HEK293T (cell line): ENCODE results near the gene MAN1A2.

Source experiments
- CTCF ChIA-PET: fragments of 350-600 bp; formaldehyde crosslinking; extraction: SDS; loops from one replicate; lab custom pipeline; 2021; ENCODE audit warnings: antibody characterized with exemption, inconsistent platforms; lab: Yijun Ruan, JAX
- POLR2A ChIA-PET: fragments of 350-600 bp; formaldehyde crosslinking; extraction: SDS; loops from one replicate; lab custom pipeline; 2020; ENCODE audit warnings: antibody characterized with exemption, inconsistent platforms; lab: Yijun Ruan, JAX
- DNase-seq: peaks from one replicate; pipeline ENCODE4 v3.0.0; 2012; ENCODE audit warnings: mixed read lengths; ENCODE audit errors: extremely low spot score
- ARNT ChIP-seq: fragments of 450-650 bp; IDR thresholded peaks from 2 replicates; pipeline ENCODE4 v1.6.1; 2017; ENCODE audit warnings: mild to moderate bottlenecking
- BHLHE40 ChIP-seq: fragments of 450-650 bp; IDR thresholded peaks from 2 replicates; pipeline ENCODE4 v1.6.1; 2016; ENCODE audit warnings: mild to moderate bottlenecking, moderate library complexity, borderline replicate concordance
- CTBP1 ChIP-seq: fragments of 450-650 bp; IDR thresholded peaks from 2 replicates; pipeline ENCODE4 v1.6.1; 2016; ENCODE audit warnings: borderline replicate concordance
- ELF4 ChIP-seq: fragments of 450-650 bp; IDR thresholded peaks from 2 replicates; pipeline ENCODE4 v1.6.1; 2017; ENCODE audit warnings: antibody characterized with exemption
- FOXA1 ChIP-seq: fragments of 450-650 bp; IDR thresholded peaks from 2 replicates; pipeline ENCODE4 v1.6.1; 2016; ENCODE audit warnings: mild to moderate bottlenecking
- FOXK2 ChIP-seq: fragments of 450-650 bp; IDR thresholded peaks from 2 replicates; pipeline ENCODE4 v1.6.1; 2016; ENCODE audit warnings: mild to moderate bottlenecking
- FOXM1 ChIP-seq: fragments of 450-650 bp; IDR thresholded peaks from 2 replicates; pipeline ENCODE4 v1.6.1; 2017; ENCODE audit warnings: mild to moderate bottlenecking, borderline replicate concordance
- HDGF ChIP-seq: fragments of 450-650 bp; IDR thresholded peaks from 2 replicates; pipeline ENCODE4 v1.6.1; 2017; ENCODE audit warnings: antibody characterized with exemption, borderline replicate concordance
- L3MBTL2 ChIP-seq: fragments of 450-650 bp; conservative IDR thresholded peaks from 2 replicates; pipeline ENCODE4 v1.6.1; 2016; ENCODE audit warnings: mild to moderate bottlenecking
- LEF1 ChIP-seq: fragments of 450-650 bp; IDR thresholded peaks from 2 replicates; pipeline ENCODE4 v1.6.1; 2017; ENCODE audit warnings: mild to moderate bottlenecking, borderline replicate concordance
- NFRKB ChIP-seq: fragments of 450-650 bp; IDR thresholded peaks from 2 replicates; pipeline ENCODE4 v1.6.1; 2016; ENCODE audit warnings: mild to moderate bottlenecking, moderate library complexity
- PKNOX1 ChIP-seq: fragments of 450-650 bp; IDR thresholded peaks from 2 replicates; pipeline ENCODE4 v1.6.1; 2016
- SP1 ChIP-seq: fragments of 450-650 bp; IDR thresholded peaks from 2 replicates; pipeline ENCODE4 v1.6.1; 2017
- SUZ12 ChIP-seq: fragments of 450-650 bp; IDR thresholded peaks from 2 replicates; pipeline ENCODE4 v1.6.1; 2016; ENCODE audit warnings: mild to moderate bottlenecking
- TARDBP ChIP-seq: fragments of 450-650 bp; IDR thresholded peaks from 2 replicates; pipeline ENCODE4 v1.6.1; 2016
- ZNF384 ChIP-seq: fragments of 450-650 bp; IDR thresholded peaks from 2 replicates; pipeline ENCODE4 v1.6.1; 2016

MAN1A2 gene

GRCh38 chr1:117523111-117523510, 155.9 kb downstream of the MAN1A2 start:
- CTCF ChIA-PET: no interaction called here

DNA sequence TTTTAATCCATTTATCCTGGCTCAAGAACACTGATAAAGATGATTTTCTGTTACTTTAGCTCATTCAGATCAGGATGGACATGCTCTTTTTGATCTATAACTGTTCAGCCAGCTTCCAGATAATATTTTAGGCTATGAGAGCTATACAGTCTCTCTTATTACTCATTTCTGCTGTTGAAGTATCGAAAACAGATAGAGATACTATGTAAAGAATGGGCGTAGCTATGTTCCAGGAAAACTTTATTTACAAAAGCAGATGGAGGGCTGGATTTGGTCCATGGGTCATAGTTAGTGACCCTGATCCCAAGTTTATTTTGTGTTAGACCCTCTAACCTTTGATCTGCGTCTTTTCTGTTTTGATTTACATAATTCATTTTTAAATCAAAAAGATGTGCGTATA, 159.8 kb downstream of the MAN1A2 start:
- ChIA-PET POLR2A (no interaction called here), CTCF (no interaction called here)
- no peak for DNase-seq
- no peak for TF ChIP-seq SP1
- no peak for TF ChIP-seq TARDBP
- no peak for TF ChIP-seq L3MBTL2
- no peak for TF ChIP-seq FOXK2
- TF ChIP-seq HDGF: no peak
- no peak for TF ChIP-seq PKNOX1
- no peak for TF ChIP-seq ELF4
- no peak for TF ChIP-seq BHLHE40
- no peak for TF ChIP-seq ZNF384
- TF ChIP-seq CTBP1: no peak
- TF ChIP-seq SUZ12: no peak
- TF ChIP-seq LEF1: no peak
- TF ChIP-seq FOXM1: no peak
- TF ChIP-seq ARNT: no peak
- no peak for TF ChIP-seq FOXA1
- no peak for TF ChIP-seq NFRKB

More at GRCh38 chr1:117523111-117523510, 155.9 kb downstream of the MAN1A2 start:
- no peak for DNase-seq
- POLR2A ChIA-PET: no interaction called here
- TF ChIP-seq TARDBP: no peak
- no peak for TF ChIP-seq FOXA1
- no peak for TF ChIP-seq LEF1
- TF ChIP-seq PKNOX1: no peak
- no peak for TF ChIP-seq ELF4
- no peak for TF ChIP-seq SP1
- no peak for TF ChIP-seq CTBP1
- TF ChIP-seq ARNT: no peak
- TF ChIP-seq L3MBTL2: no peak
- no peak for TF ChIP-seq BHLHE40
- TF ChIP-seq FOXM1: no peak
- no peak for TF ChIP-seq FOXK2
- TF ChIP-seq SUZ12: no peak
- TF ChIP-seq ZNF384: no peak

- ChIA-PET POLR2A (no interaction called here), CTCF (no interaction called here)
- no peak for TF ChIP-seq LEF1
- no peak for TF ChIP-seq L3MBTL2
- TF ChIP-seq ZNF384: no peak
- TF ChIP-seq TARDBP: no peak
- no peak for TF ChIP-seq ARNT
- TF ChIP-seq FOXA1: no peak
- TF ChIP-seq ELF4: no peak
- no peak for TF ChIP-seq HDGF
- no peak for TF ChIP-seq SUZ12
- TF ChIP-seq PKNOX1: no peak
- TF ChIP-seq NFRKB: no peak
- no peak for TF ChIP-seq FOXK2
- TF ChIP-seq CTBP1: no peak
- no peak for TF ChIP-seq FOXM1
- TF ChIP-seq BHLHE40: no peak
- no peak for TF ChIP-seq SP1
- no peak for DNase-seq
Measured at GRCh38 chr1:117527566-117528102, 160.4 kb downstream of the MAN1A2 start.

DNA sequence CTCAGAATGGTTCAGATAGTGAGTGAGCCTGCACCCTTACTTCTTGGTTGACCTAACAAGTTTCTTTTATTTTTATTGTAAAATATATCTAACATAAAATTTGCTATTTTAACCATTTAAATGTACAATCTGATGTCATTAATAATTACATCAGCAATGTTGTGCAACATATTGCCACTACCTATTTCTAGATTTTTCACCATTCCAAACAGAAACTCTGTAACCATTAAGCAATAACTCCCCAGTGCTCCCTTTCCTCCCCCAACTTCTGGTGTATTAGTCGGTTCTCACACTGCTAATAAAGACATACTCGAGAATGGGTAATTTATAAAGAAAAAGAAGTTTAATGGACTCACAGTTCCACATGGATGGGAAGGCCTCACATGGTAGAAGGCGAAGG, 162.4 kb downstream of the MAN1A2 start:
- CTCF ChIA-PET: no interaction called here
- TF ChIP-seq SUZ12 (no peak), SP1 (no peak), FOXK2 (no peak), BHLHE40 (no peak), CTBP1 (no peak), HDGF (no peak), FOXA1 (no peak), ELF4 (no peak), TARDBP (no peak), PKNOX1 (no peak), FOXM1 (no peak)
- POLR2A ChIA-PET: no interaction called here

GRCh38 chr1:117531222-117531621, 164.0 kb downstream of the MAN1A2 start:
- no peak for TF ChIP-seq NFRKB
- no peak for TF ChIP-seq LEF1
- TF ChIP-seq SP1: no peak
- no peak for TF ChIP-seq SUZ12
- no peak for TF ChIP-seq TARDBP
- no peak for TF ChIP-seq CTBP1
- TF ChIP-seq FOXM1: no peak
- TF ChIP-seq FOXA1: no peak
- TF ChIP-seq FOXK2: no peak
- no peak for TF ChIP-seq ELF4
- TF ChIP-seq PKNOX1: no peak
- TF ChIP-seq HDGF: no peak
- TF ChIP-seq L3MBTL2: no peak
- no peak for TF ChIP-seq ARNT
- TF ChIP-seq BHLHE40: no peak
- no peak for TF ChIP-seq ZNF384
- POLR2A ChIA-PET: no interaction called here
- CTCF ChIA-PET: interaction anchor here (1.7 kb wide), 1 partner anchor 223 kb away, joined by 4 read pairs; no protein-coding TSS in a partner anchor
- no peak for DNase-seq

More for the DNA sequence above, 162.4 kb downstream of the MAN1A2 start:
- no peak for DNase-seq
